Measurements from ENCODE around the gene ENO2. TPM values are rescaled to one million over a fixed set of nuclear protein-coding genes. Genes with fewer than 3 reads are reported as not detected.
A peak's percentile ranks its signal among the peaks of the same experiment; 100 is the strongest.
"Not testable (repeated sequence)": the region's sequence is repeated elsewhere in the genome, so short reads cannot be mapped to it uniquely, and the experiment has no call there.

Gene ENO2
- total RNA-seq, 1 donor from 2014 or later = 29.7 TPM

DNA sequence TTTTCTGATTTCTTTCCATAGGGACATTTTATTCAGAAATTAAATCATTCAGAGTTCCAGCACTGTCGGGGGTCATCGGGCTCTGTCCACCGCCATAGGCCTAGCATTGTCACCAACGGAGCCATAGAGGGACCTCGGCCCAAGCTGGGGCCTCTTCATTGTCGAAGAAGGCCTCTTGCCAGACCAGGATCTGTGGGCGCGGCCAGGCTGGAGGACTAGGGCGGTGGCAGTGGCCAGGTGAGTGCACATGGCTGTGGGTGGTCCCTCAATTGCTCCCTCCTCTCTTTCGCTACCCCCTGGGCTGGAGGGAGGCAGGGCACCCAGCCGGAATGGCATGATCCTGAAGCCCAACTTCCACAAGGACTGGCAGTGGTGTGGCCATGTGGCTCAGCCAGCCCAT lies 30.7 kb upstream of the ENO2 start:
- intact Hi-C loops (cut with DNase I) = no loop called here
- DNase-seq (ENCODE audit: low spot score) = no peak

DNA sequence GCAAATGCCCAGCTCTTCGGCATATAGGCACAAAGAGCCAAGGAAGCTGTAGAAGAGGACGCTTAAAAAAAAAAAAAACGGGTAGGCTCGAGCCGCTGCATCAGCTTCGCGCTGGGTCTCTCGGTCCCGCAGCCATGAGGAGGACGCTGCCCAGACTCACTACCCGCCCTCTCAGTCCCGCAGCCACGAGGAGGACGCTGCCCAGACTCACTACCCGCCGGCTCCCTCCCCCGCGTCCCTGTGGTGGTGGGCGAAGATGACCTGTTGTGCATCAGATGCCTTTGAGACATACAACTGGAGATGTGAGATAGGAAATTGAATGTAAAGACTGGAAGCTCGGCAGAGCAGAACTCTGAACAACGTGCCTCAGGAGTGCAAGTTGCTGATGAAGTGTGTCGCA lies 29.8 kb upstream of the ENO2 start:
- DNase-seq (ENCODE audit: low spot score) = no peak
- intact Hi-C loops (cut with DNase I) = no loop called here

DNA sequence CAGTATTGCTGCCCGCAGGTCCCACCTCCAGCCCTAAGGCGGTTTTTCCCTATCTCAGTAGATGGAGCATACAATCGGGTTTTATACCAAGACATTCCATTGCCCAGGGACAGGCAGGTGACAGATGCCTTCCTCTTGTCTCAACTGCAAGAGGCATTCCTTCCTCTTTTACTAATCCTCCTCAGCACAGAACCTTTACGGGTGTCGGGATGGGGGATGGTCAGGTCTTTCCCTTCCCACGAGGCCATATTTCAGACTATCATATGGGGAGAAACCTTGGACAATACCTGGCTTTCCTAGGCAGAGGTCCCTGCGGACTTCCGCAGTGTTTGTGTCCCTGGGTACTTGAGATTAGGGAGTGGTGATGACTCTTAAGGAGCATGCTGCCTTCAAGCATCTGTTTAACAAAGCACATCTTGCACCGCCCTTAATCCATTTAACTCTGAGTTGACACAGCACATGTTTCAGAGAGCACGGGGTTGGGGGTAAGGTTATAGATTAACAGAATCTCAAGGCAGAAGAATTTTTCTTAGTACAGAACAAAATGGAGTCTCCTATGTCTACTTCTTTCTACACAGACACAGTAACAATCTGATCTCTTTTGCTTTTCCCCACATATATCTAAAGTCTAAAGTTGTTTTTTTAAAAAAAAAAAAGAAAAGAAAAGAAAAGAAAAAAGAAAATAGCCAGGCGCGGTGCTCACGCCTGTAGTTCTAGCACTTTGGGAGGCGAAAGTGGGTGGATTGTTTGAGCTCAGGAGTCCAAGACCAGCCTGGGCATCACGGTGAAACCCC lies 28.0 kb upstream of the ENO2 start:
- DNase-seq (ENCODE audit: low spot score) = not testable (repeated sequence)

DNA sequence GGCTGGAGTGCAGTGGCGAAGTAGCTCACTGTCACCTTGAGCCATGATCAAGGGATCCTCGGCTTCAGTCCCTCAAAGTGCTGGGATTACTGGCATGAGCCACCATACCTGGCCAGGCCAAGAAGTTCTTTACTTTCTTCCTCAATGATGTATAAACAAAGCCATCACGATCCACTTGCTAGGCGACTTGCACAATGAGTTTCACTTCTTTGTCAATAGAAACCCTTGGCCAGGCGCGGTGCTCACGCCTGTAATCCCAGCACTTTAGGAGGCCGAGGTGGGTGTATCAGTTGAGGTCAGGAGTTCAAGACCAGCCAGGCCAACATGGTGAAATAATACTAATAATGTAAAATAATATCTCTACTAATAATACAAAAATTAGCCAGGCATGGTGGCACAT lies 26.9 kb upstream of the ENO2 start:
- intact Hi-C loops (cut with DNase I) = no loop called here
- no peak for DNase-seq (ENCODE audit: low spot score)

More for the DNA sequence above, 28.0 kb upstream of the ENO2 start:
- intact Hi-C loops (cut with DNase I) = not testable (repeated sequence)

DNA sequence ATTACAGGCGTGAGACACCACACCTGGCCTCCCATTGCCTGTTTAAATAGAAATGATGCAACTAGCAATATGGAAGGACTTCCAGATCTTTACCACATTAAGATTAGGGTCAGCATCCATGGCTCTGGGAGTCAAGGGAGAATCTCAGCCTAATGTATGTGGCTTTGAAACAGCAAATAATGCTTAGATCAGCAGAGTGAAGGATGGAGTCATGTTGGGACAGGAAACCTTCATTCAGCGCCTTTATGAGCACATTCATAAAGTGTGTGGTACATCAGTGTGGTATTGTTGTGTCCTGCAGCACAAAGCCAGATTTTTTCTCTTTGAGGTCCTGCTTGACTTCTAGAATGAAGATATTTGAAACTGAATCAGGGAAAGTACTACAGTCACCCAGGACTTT lies 26.0 kb upstream of the ENO2 start:
- intact Hi-C loops (cut with DNase I) = no loop called here
- DNase-seq (ENCODE audit: low spot score) = no peak

DNA sequence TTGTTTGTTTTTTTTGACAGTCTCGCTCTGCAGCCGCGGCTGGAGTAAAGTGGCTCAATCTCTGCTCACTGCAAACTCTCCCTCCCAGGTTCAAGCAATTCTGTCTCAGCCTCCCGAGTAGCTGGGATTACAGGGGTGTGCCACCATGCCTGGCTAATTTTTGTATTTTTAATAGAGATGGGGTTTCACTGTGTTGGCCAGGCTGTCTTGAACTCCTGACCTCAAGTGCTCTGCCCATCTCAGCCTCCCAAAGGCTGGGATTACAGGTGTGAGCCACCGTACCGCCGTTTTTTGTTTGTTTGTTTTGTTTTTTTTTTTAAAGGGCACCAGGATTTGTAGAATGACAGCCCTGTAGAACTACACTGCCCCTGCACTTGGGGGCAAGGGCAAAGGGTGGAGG lies 25.6 kb upstream of the ENO2 start:
- DNase-seq (ENCODE audit: low spot score); intact Hi-C loops (cut with DNase I): not testable (repeated sequence)

DNA sequence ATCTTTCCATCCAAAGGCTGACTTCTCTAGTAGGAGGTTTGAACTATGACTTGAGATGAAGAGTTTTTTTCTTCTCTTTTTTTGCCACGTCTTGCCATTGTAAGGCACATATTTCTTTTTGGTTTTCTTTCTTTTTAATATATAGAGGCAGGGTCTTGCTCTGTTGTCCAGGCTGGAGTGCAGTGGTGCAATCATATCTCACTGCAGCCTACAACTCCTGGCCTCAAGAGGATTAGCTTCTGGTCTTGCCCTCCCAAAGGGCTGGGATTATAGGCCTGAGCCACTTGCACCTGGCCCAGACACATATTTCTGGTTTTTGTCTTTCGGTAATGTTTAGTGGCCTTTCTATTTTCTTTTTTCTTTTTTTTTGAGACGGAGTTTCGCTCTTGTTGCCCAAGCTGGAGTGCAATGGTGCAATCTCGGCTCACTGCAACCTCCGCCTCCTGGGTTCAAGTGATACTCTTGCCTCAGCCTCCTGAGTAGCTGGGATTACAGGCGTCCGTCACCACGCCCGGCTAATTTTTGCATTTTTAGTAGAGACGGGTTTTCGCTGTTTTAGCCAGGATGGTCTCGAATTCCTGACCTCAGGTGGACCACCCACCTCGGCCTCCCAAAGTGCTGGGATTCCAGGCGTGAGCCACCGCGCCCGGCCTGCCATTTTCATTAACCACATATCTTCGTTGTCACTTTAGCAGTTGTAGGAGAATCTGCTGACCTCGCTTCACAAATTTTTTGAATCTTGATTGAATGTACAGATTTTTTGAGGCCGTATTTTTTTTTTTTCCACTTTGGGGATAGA lies 24.4 kb upstream of the ENO2 start:
- intact Hi-C loops (cut with DNase I) = not testable (repeated sequence)

DNA sequence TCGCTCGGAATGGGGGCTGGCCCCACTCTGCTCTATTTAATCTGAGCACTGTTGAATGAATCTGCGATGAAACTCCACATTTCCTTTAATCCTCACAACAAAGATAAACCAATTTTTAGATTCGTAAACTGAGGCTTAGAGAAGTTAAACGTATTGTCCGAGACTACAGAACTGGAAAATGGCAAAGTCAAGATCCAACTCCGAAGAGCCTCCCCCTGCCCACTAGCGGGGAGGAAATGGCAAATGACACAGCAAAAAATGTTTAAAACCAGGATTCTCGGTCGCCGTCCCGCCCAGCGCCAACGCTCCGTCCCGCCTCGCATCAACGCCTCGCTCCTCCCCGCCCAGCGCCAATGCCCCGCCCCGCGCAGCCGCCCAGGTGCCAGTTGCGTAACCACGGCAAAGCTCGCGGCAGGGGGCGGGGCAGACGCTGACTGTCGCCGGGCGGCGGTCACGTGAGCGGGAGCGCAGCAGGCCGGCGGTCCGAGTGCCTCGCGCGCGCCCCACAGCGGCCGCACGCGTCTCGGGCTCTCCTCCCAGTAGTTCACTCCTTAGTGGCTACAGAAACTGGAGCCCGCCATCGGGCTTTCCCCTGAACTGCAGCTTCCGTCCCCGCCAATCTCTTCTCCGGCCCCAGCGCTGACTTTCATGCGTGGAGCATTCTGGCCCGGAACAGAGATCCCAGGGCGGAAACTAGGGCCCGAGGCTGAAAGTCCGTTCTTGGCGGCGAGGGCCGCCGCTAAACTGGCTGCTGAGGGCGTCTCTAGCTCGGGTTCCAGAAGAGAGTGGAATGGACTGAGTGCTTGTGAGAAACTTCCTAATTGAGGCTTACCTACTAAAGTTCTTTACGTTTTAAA lies 23.4 kb upstream of the ENO2 start:
- peak; percentile 99 for DNase-seq (ENCODE audit: low spot score)
- intact Hi-C loops (cut with DNase I) = no loop called here

More for the DNA sequence above, 24.4 kb upstream of the ENO2 start:
- not testable (repeated sequence) for DNase-seq (ENCODE audit: low spot score)

DNA sequence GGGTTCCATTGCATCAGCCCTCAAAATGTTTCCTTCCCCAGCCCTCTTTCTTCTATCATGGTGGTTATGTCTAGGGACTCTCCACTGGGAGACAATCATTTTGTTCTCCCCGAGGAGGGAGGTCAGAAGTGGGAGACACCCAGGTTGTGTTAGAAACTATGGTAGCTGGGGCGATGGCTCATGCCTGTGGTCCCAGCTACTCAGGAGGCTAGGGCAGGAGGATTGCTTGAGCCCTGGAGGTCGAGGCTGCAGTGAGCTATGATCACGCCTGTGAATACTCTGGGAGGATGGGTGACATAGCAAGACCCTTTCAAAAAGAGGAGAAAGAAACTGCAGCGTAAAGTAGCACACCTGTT lies 22.8 kb upstream of the ENO2 start:
- intact Hi-C loops (cut with DNase I) = no loop called here
- DNase-seq (ENCODE audit: low spot score) = no peak

DNA sequence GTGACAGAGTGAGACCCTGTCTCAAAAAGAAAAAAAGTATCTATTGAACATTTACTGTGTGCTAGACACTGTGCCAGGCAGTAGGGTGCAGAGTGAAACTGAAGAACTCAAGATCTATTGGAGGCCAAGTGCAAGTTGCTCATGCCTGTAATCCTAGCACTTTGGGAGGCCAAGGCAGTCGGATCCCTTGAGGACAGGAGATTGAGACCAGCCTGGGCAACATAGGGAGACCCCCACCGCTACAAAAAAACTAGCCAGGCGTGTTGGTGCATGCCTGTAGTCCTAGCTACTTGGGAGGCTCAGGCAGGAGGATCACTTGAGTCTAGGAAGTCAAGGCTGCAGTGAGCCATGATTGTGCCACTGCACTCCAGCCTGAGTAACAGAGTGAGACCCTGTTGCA lies 21.7 kb upstream of the ENO2 start:
- DNase-seq (ENCODE audit: low spot score); intact Hi-C loops (cut with DNase I): not testable (repeated sequence)

DNA sequence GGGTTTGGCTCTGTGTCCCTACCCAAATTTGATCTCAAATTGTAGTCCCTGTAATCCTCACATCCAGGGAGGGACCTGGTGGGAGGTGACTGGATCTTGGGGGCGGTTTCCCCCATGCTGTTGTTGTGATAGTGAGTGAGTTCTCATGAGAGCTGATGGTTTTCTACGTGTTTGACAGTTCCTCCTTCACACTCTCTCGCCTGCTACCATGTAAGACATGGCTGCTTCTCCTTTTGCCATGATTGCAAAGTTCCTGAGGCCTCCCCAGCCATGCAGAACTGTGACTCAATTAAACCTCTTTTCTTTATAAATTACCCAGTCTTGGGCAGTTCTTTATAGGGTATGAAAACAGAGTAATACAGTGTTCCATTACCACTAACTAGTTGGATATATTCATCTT lies 20.1 kb upstream of the ENO2 start:
- intact Hi-C loops (cut with DNase I) = no loop called here
- no peak for DNase-seq (ENCODE audit: low spot score)

DNA sequence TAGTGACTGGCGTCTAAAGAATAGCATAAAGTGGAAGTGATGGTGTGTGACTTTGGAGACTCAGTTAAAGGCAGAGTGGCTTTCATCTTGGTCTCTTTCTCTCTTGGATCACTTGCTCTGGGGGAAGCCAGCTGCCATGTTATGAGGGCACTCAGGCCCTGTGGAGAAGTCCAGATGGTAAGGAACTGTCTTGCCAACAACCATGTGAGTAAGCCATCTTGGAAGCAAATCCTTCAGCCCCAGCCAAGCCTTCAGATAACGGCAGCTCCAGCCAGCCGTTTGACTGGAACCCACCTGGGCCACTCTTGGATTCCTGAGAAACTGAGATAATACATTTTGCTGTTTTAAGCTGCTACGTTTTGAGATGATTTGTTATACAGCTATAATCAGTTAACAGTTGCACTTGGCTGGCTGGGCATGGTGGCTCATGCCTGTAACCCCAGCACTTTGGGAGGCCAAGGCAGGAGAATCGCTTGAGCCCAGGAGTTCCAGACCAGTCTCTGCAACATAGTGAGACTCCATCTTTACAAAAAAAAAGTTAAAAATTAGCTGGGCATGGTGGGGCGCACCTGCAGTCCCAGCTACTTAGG lies 17.4 kb upstream of the ENO2 start:
- no peak for DNase-seq (ENCODE audit: low spot score)
- intact Hi-C loops (cut with DNase I) = no loop called here

DNA sequence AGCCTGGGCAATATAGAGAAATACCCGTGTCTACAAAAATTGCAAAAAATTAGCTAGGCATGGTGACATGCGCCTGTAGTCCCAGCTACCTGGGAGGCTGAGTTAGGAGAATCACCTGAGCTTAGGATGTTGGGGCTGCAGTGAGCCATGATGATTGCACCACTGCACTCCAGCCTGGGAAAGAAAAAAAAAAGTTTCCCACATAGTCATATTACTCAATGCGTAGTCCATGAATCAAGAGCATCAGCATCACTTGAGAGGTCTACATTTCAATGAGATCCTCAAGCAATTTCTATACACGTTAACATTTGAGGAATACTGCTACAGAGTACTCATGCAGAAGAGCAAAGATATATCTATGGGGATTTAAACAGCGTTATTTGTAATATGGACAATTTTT lies 15.0 kb upstream of the ENO2 start:
- no peak for DNase-seq (ENCODE audit: low spot score)
- intact Hi-C loops (cut with DNase I) = no loop called here

DNA sequence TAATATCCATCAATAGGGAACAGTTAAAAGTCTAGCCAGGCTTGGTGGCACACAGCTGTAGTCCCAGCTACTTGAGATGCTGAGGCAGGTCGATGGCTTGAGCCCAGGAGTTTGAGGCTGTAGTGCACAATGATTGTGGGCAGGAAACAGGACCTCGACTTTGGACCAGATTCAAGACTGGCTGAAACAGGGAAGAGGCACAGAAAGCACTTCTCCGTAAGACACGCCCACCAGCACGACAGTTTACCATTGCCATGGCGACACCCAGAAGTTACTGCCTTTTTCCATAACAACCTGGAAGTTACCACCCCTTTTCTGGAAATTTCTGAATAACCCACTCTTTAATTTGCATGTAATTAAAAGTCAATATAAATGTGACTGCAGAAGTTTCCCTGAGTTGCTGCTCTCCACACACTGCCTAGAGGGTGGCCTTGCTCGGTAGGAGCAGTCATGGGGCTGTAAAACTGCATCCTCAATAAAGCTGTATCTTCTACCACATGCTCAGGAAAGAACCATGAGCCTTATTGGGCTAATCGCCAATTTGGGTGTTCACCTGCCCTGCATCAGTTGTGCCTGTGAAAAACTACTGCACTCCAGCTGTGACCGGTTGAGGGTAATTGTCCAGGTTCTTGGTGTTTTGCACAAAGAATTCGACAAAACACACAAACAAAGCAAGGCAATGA lies 14.4 kb upstream of the ENO2 start:
- DNase-seq (ENCODE audit: low spot score) = peak; percentile 89

DNA sequence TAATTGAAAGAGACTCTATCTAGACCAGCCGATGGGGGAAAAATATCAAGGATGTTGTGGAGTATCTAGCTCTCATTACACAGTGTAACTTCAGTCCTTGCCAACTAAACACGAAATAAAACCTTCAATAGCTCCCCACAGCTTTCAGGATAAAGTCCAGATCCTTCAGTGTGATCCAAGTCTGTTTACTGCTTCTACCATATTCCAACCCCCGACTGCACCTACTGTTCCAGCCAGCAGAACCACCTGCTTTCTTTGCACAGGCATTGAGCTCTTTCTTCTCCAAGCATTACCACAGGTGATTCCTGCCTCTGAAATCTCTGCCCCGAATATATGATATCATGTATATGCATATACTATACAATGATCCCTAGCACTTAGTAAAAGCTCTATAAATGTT lies 11.9 kb upstream of the ENO2 start:
- intact Hi-C loops (cut with DNase I) = no loop called here
- no peak for DNase-seq (ENCODE audit: low spot score)

More for the DNA sequence above, 14.4 kb upstream of the ENO2 start:
- intact Hi-C loops (cut with DNase I) = no loop called here

DNA sequence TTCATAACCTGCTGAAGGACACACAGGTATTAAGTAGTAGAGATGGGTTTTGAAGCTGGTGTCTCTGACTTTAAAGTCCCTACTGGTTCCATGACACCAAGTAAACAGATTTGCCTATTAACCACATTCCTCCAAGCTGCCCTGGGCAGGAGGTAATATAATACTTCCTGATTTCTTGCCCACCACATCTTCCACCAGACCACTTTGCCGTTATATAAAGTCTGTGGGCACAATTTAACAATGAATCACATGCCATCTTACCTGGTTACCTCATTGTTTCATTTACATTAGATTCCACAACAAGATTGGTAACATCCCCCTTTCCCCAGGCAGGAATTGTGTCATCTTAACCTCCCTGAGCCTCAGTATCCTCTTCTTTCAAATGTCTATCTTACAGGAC lies 10.7 kb upstream of the ENO2 start:
- intact Hi-C loops (cut with DNase I) = loop anchor here (2.0 kb wide), 1 partner anchor 31 kb away; the partner anchor contains the start of gene SPSB2
- DNase-seq (ENCODE audit: low spot score) = no peak

DNA sequence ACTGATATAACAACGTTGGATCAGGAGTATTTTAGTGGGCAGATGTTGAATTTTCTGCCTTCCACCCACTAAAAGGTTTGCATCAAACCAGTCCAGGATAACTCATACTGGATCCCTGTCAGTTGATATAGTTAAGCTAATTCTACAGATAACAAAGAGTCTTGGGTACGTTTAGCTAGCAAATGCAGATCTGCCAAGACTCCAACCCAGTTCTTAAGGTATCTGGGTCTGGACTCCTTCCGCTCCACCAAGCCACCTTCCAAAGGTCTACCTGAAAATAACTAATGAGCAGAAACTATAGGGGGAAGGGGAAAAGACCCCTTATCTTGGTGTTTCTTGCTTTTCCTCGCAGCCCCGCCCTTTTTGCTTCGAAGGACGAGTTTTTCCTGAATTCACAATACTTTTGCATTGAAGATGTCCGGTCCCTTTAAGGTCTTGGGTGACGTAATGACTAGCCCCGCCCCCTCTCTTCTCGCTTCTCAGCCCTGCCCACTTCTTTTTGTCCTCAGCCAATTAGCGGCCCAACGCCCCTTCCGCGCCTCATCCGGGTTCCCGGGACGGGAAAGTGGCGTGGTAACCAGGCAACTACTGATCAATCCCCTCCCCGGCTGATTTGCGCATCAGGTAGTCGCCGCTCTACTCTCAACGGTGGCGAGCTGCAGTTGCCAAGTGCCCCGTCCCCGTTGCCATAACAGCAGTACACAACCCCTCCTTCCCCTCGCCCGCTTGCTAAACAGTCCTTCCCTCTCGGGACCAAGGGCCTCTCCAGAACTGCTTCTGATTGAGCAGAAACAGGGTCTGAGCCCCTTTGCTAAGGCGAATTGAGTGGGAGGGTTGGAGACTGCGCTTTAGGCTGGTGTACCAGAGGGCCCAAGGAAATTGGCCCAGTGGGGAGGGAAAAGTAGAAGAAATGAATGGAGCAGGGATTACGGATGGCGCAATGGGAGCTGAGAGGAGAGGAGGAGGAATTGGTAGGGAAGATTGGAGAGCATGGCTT lies 9.8 kb upstream of the ENO2 start, which contains the start of gene LRRC23:
Gene LRRC23 (plus strand): TSS at position 543 of the 997 bp plus-strand sequence. CDS start 812 bp downstream, outside the sequence.
- intact Hi-C loops (cut with DNase I) = loop anchor here (2.0 kb wide), 1 partner anchor 32 kb away; the partner anchor contains the start of gene SPSB2
- peak; percentile 98 for DNase-seq (ENCODE audit: low spot score)

Data from cardiac septum (tissue), 1 donor.